HepG2 (cell line): Measurements from ENCODE around the gene ALOX5. TPM values are rescaled to one million over a fixed set of nuclear protein-coding genes. Genes with fewer than 3 reads are reported as not detected.

Source experiments
- ATAC-seq: fragments of 200-7000 bp; cut with Tn5 transposase; 3 replicates; pipeline ENCODE4 v1.9.1; 2020; ENCODE audit warnings: mild to moderate bottlenecking, moderate library complexity
- BruUV-seq: library from RNA; stranded (reverse); fragments of 400-500 nt; replicated peaks from 2 replicates; lab custom pipeline; 2021; lab: Mats Ljungman, UMichigan
- CTCF ChIA-PET: fragments of 300-600 bp; formaldehyde crosslinking; extraction: SDS; loops from one replicate; lab custom pipeline; 2021; ENCODE audit warnings: low total read pairs, inconsistent platforms, low intra/inter-chr PET ratio; lab: Yijun Ruan, JAX
- POLR2A ChIA-PET: fragments of 350-600 bp; sonication (Branson Sonifier 250); formaldehyde crosslinking; loops from one replicate; lab custom pipeline; 2020; ENCODE audit warnings: antibody characterized with exemption, inconsistent platforms; lab: Yijun Ruan, JAX
- DNase-seq: peaks from one replicate; pipeline ENCODE4 v3.0.0-alpha.2; 2015; ENCODE audit warnings: low spot score
- FAIRE-seq: peaks from 3 replicates; lab custom pipeline; 2011; peaks lifted over from hg19 to GRCh38; lab: Jason Lieb, UNC
- H2AFZ ChIP-seq: one replicate; pipeline ENCODE4 v1.6.1; 2011; ENCODE audit warnings: low read length, inconsistent platforms
- H3K27ac ChIP-seq: fragments of 300-600 bp; 3 replicates; pipeline ENCODE4 v1.8.0; 2011; ENCODE audit warnings: mixed run types, mild to moderate bottlenecking, mixed read lengths, low read length, inconsistent platforms; ENCODE audit not compliant: insufficient read depth; ENCODE audit errors: extremely low read length
- H3K27me3 ChIP-seq, 2 experiments: fragments of 200-600 bp in 1 of 2; 2 replicates in 1 of 2; 3 replicates in 1 of 2; pipeline versions ENCODE4 v1.6.0 to v1.8.0; 2011; ENCODE audit warnings: low read length in 2 of 2, mild to moderate bottlenecking in 2 of 2, moderate library complexity in 2 of 2, inconsistent platforms in 1 of 2; ENCODE audit not compliant: insufficient read depth in 2 of 2, control insufficient read depth in 1 of 2
- H3K36me3 ChIP-seq, 2 experiments: fragments of 200-600 bp in 1 of 2; replicated peaks in 1 of 2; 2 replicates in 1 of 2; 3 replicates in 1 of 2; pipeline versions ENCODE4 v1.5.1 to v1.8.0; 2011; ENCODE audit warnings: low read length in 2 of 2, inconsistent platforms in 1 of 2; ENCODE audit not compliant: insufficient read depth in 2 of 2, control insufficient read depth in 1 of 2
- H3K4me1 ChIP-seq: 2 replicates; pipeline ENCODE4 v1.5.1; 2012; ENCODE audit warnings: low read length, inconsistent platforms; ENCODE audit not compliant: insufficient read depth
- H3K4me2 ChIP-seq: 2 replicates; pipeline ENCODE4 v1.6.0; 2011; ENCODE audit warnings: low read depth, low read length, inconsistent platforms
- H3K4me3 ChIP-seq, 3 experiments: fragments of 200-600 bp in 1 of 3; sonication (generic), shearing (Covaris generic) in 1 of 3; replicated peaks in 1 of 3; 2 replicates each; pipeline ENCODE4 v1.5.1; 2011 to 2016; ENCODE audit warnings: low read length in 3 of 3, inconsistent platforms in 2 of 3, low read depth in 2 of 3, mild to moderate bottlenecking in 2 of 3, control low read depth in 1 of 3, mixed read lengths in 1 of 3; ENCODE audit not compliant: insufficient read depth in 1 of 3
- H3K79me2 ChIP-seq: one replicate; pipeline ENCODE4 v1.6.1; 2011; ENCODE audit warnings: low read length, inconsistent platforms; ENCODE audit not compliant: insufficient read depth
- H3K9ac ChIP-seq: 2 replicates; pipeline ENCODE4 v1.6.0; 2011; ENCODE audit warnings: mild to moderate bottlenecking, low read depth, low read length, inconsistent platforms; ENCODE audit not compliant: insufficient read depth
- H3K9me3 ChIP-seq: 2 replicates; pipeline ENCODE4 v1.5.1; 2012; ENCODE audit warnings: mild to moderate bottlenecking, low read length
- H4K20me1 ChIP-seq: 2 replicates; pipeline ENCODE4 v1.6.0; 2011; ENCODE audit warnings: inconsistent platforms, mild to moderate bottlenecking, low read length, moderate library complexity; ENCODE audit not compliant: insufficient read depth
- CC2D1A ChIP-seq: sonication (generic); formaldehyde crosslinking; IDR thresholded peaks from 2 replicates; pipeline ENCODE4 v1.8.1; 2023; ENCODE audit warnings: mild to moderate bottlenecking, missing genetic modification reagents
- CREB3 ChIP-seq: sonication (generic); formaldehyde crosslinking; IDR thresholded peaks from 2 replicates; pipeline ENCODE4 v1.5.0; 2020; ENCODE audit warnings: missing genetic modification reagents
- IKZF4 ChIP-seq: sonication (generic); formaldehyde crosslinking; IDR thresholded peaks from 2 replicates; pipeline ENCODE4 v1.5.1; 2020; ENCODE audit warnings: borderline replicate concordance, mild to moderate bottlenecking, low read depth, missing genetic modification reagents; ENCODE audit errors: not compliant biosample characterization
- KDM3A ChIP-seq: IDR thresholded peaks from 2 replicates; pipeline ENCODE4 v1.6.1; 2018; ENCODE audit warnings: low read depth, missing compliant biosample characterization
- MEIS1 ChIP-seq: sonication (generic); formaldehyde crosslinking; IDR thresholded peaks from 2 replicates; pipeline ENCODE4 v1.9.0; 2021; ENCODE audit warnings: mild to moderate bottlenecking, missing genetic modification reagents, moderate library complexity, borderline replicate concordance
- SALL1 ChIP-seq: sonication (generic); formaldehyde crosslinking; IDR thresholded peaks from 2 replicates; pipeline ENCODE4 v1.8.0; 2022; ENCODE audit warnings: mild to moderate bottlenecking, missing genetic modification reagents
- SNAI1 ChIP-seq: sonication (generic); formaldehyde crosslinking; IDR thresholded peaks from 2 replicates; pipeline ENCODE4 v1.5.0; 2020; ENCODE audit warnings: mild to moderate bottlenecking, missing genetic modification reagents, borderline replicate concordance
- ZNF124 ChIP-seq: sonication (generic); formaldehyde crosslinking; IDR thresholded peaks from 2 replicates; pipeline ENCODE4 v1.4.0; 2020; ENCODE audit warnings: missing genetic modification reagents
- ZNF180 ChIP-seq: sonication (generic); formaldehyde crosslinking; IDR thresholded peaks from 2 replicates; pipeline ENCODE4 v1.4.0; 2020; ENCODE audit warnings: low read depth, missing genetic modification reagents, borderline replicate concordance
- ZNF280D ChIP-seq: sonication (generic); formaldehyde crosslinking; IDR thresholded peaks from 2 replicates; pipeline ENCODE4 v1.5.1; 2020; ENCODE audit warnings: mild to moderate bottlenecking, missing genetic modification reagents
- ZNF343 ChIP-seq: sonication (generic); formaldehyde crosslinking; IDR thresholded peaks from 2 replicates; pipeline ENCODE4 v1.4.0; 2020; ENCODE audit warnings: mild to moderate bottlenecking, missing genetic modification reagents
- ZSCAN22 ChIP-seq: sonication (generic); formaldehyde crosslinking; IDR thresholded peaks from 2 replicates; pipeline ENCODE4 v1.4.0; 2020; ENCODE audit warnings: mild to moderate bottlenecking, missing genetic modification reagents
- WGBS: methylation state at CpG from one replicate; pipeline ENCODE4 v1.1.6; 2017; ENCODE audit warnings: low lambda C conversion rate; 5-methylcytosine and 5-hydroxymethylcytosine counted together
- in situ Hi-C: cut with HindIII; loops from 2 replicates; pipeline ENCODE4 v1.10.0; 2017; ENCODE audit warnings: low pct_unique_long_range_greater_than_20kb; ENCODE audit not compliant: extremely low pct_ligation_motif_present
- intact Hi-C: fragments of 100-400 bp; cut with micrococcal nuclease; formaldehyde crosslinking; loops from one replicate; pipeline ENCODE4 v1.10.0; 2022; ENCODE audit not compliant: unreplicated experiment
- polyA plus RNA-seq, 8 experiments: library from polyadenylated mRNA; depleted of rRNA in 3 of 8; stranded (reverse) in 7 of 8; unstranded in 1 of 8; fragments of >200 nt; fragmentation: Illumina TruSeq in 4 of 8; extraction: Trizol in 4 of 8; gene quantifications; 2 replicates each; pipeline versions ENCODE4 v1.2.1 to v1.2.3, GENCODE V29; 2011 to 2016; ENCODE audit warnings: low read depth in 4 of 8, missing spikeins in 1 of 8, mixed read lengths in 1 of 8; ENCODE audit not compliant: insufficient read depth in 1 of 8
- total RNA-seq, 5 experiments: library from RNA; depleted of rRNA; stranded (reverse); fragments of >200 nt; fragmentation: Illumina TruSeq; extraction: Trizol; gene quantifications; 2 replicates each; pipeline ENCODE4 v1.2.3, GENCODE V29; 2016; ENCODE audit warnings: low read depth in 1 of 5

Gene ALOX5
- total and polyA plus RNA-seq, 2 of the 13 experiments (the other 11 are each of a cell fraction or from before 2014, with no cell fraction given): 0.04 TPM; not detected in 1

GRCh38 chr10:45476559-45476958 lies 102.5 kb downstream of the ALOX5 start:
- no peak overlapping the region for H3K4me3 ChIP-seq
- no peak overlapping the region for H3K27ac ChIP-seq
- CTCF ChIA-PET: no interaction called here
- in situ Hi-C loops (no loop called here), intact Hi-C loops (no loop called here)
- WGBS: 100% methylated on average over 1 of the region's 1 CpG
- H3K27me3 ChIP-seq: no peaks in the 10 kb centered on the region
- no peaks in the 10 kb centered on the region for H3K79me2 ChIP-seq
- H3K9me3 ChIP-seq: no peaks in the 10 kb centered on the region
- no peaks in the 10 kb centered on the region; a peak in 1 of 5 replicates for H3K36me3 ChIP-seq
- H3K9ac ChIP-seq: no peak overlapping the region
- TF ChIP-seq KDM3A (CRISPR knock-in tag): no peak
- no peak for TF ChIP-seq ZNF280D (CRISPR knock-in tag)
- no peak for TF ChIP-seq ZNF343 (CRISPR knock-in tag)
- no peak for TF ChIP-seq ZNF180 (CRISPR knock-in tag)
- no peak for TF ChIP-seq ZNF124 (CRISPR knock-in tag)
- TF ChIP-seq MEIS1: no peak
- no peak for TF ChIP-seq CC2D1A
- no peak for TF ChIP-seq SALL1 (CRISPR knock-in tag)
- no peak for TF ChIP-seq SNAI1
- no peak for TF ChIP-seq CREB3 (CRISPR knock-in tag)
- no peak for TF ChIP-seq ZSCAN22 (CRISPR knock-in tag)
- TF ChIP-seq IKZF4: no peak
- ATAC-seq (no peak), FAIRE-seq (no peak), DNase-seq (no peak)
- no peak overlapping the region for H2AFZ ChIP-seq
- no peak overlapping the region for H3K4me2 ChIP-seq
- peaks cover 9% of the 10 kb centered on the region for H3K4me1 ChIP-seq
- no TSS peak for BruUV-seq
- H4K20me1 ChIP-seq: no peaks in the 10 kb centered on the region
- POLR2A ChIA-PET: no interaction called here
